Measurements from ENCODE around the gene TMTC2.
"Not testable (repeated sequence)": the region's sequence is repeated elsewhere in the genome, so short reads cannot be mapped to it uniquely, and the experiment has no call there.

The TMTC2 gene

GRCh38 chr12:82725741-82726140, 39.0 kb downstream of the TMTC2 start:
- DNase-seq (ENCODE audit: low read depth in 1 of 2, low spot score in 1 of 2) = no peak

- DNase-seq (ENCODE audit: low read depth in 1 of 2, low spot score in 1 of 2) = no peak
Measured at GRCh38 chr12:82727886-82728285, 41.2 kb downstream of the TMTC2 start.

GRCh38 chr12:82728710-82729109, 42.0 kb downstream of the TMTC2 start:
- no peak for DNase-seq (ENCODE audit: low read depth in 1 of 2, low spot score in 1 of 2)

- DNase-seq (ENCODE audit: low read depth in 1 of 2, low spot score in 1 of 2) = no peak
Measured at GRCh38 chr12:82730953-82731459, 44.3 kb downstream of the TMTC2 start.

- no peak for DNase-seq (ENCODE audit: low read depth in 1 of 2, low spot score in 1 of 2)
Measured at GRCh38 chr12:82740129-82741000, 53.7 kb downstream of the TMTC2 start.

- DNase-seq (ENCODE audit: low read depth in 1 of 2, low spot score in 1 of 2) = no peak
Measured at GRCh38 chr12:82745063-82745674, 58.5 kb downstream of the TMTC2 start.

GRCh38 chr12:82745807-82746206, 59.1 kb downstream of the TMTC2 start:
- no peak for DNase-seq (ENCODE audit: low read depth in 1 of 2, low spot score in 1 of 2)

GRCh38 chr12:82746668-82747067, 60.0 kb downstream of the TMTC2 start:
- no peak for DNase-seq (ENCODE audit: low read depth in 1 of 2, low spot score in 1 of 2)

- no peak for DNase-seq (ENCODE audit: low read depth in 1 of 2, low spot score in 1 of 2)
Measured at GRCh38 chr12:82749015-82749414, 62.3 kb downstream of the TMTC2 start.

GRCh38 chr12:82754856-82755255, 68.2 kb downstream of the TMTC2 start:
- DNase-seq (ENCODE audit: low read depth in 1 of 2, low spot score in 1 of 2) = no peak

- DNase-seq (ENCODE audit: low read depth in 1 of 2, low spot score in 1 of 2) = no peak
Measured at GRCh38 chr12:82756303-82756702, 69.6 kb downstream of the TMTC2 start.

GRCh38 chr12:82757059-82757458, 70.4 kb downstream of the TMTC2 start:
- no peak for DNase-seq (ENCODE audit: low read depth in 1 of 2, low spot score in 1 of 2)

- DNase-seq (ENCODE audit: low read depth in 1 of 2, low spot score in 1 of 2) = no peak
Measured at GRCh38 chr12:82757656-82758055, 71.0 kb downstream of the TMTC2 start.

- DNase-seq (ENCODE audit: low read depth in 1 of 2, low spot score in 1 of 2) = no peak
Measured at GRCh38 chr12:82758749-82759330, 72.1 kb downstream of the TMTC2 start.

GRCh38 chr12:82760423-82760822, 73.7 kb downstream of the TMTC2 start:
- DNase-seq (ENCODE audit: low read depth in 1 of 2, low spot score in 1 of 2) = no peak

GRCh38 chr12:82765206-82765605, 78.5 kb downstream of the TMTC2 start:
- not testable (repeated sequence) for DNase-seq (ENCODE audit: low read depth in 1 of 2, low spot score in 1 of 2)

- DNase-seq (ENCODE audit: low read depth in 1 of 2, low spot score in 1 of 2) = no peak
Measured at GRCh38 chr12:82765971-82766705, 79.4 kb downstream of the TMTC2 start.

GRCh38 chr12:82774666-82775065, 88.0 kb downstream of the TMTC2 start:
- DNase-seq (ENCODE audit: low read depth in 1 of 2, low spot score in 1 of 2) = no peak

- DNase-seq (ENCODE audit: low read depth in 1 of 2, low spot score in 1 of 2) = no peak
Measured at GRCh38 chr12:82780517-82780916, 93.8 kb downstream of the TMTC2 start.

GRCh38 chr12:82781309-82781997, 94.7 kb downstream of the TMTC2 start:
- no peak for DNase-seq (ENCODE audit: low read depth in 1 of 2, low spot score in 1 of 2)

- no peak for DNase-seq (ENCODE audit: low read depth in 1 of 2, low spot score in 1 of 2)
Measured at GRCh38 chr12:82783435-82783834, 96.7 kb downstream of the TMTC2 start.
